AML-193 (cell line): ENCODE data around the gene STK39.
A peak's percentile ranks its signal among the peaks of the same experiment; 100 is the strongest.

Experiments used
- DNase-seq, 2 experiments: peaks; one replicate each; lab custom pipeline; 2025; lab: John Stamatoyannopoulos, UW

The STK39 gene

GRCh38 chr2:168183308-168183997, 63.9 kb downstream of the STK39 start:
- no peak for DNase-seq

- no peak for DNase-seq
These were observed 64.7 kb downstream of the STK39 start for GRCh38 chr2:168182550-168183249.

- DNase-seq, result no peak
These were observed 65.6 kb downstream of the STK39 start for GRCh38 chr2:168181825-168182224.

- DNase-seq, result no peak
These were observed 66.5 kb downstream of the STK39 start for GRCh38 chr2:168180914-168181313.

GRCh38 chr2:168180483-168180882, 66.9 kb downstream of the STK39 start:
- no peak for DNase-seq

- DNase-seq, result no peak
These were observed 67.8 kb downstream of the STK39 start for GRCh38 chr2:168179592-168179991.

GRCh38 chr2:168178520-168179324, 68.7 kb downstream of the STK39 start:
- no peak for DNase-seq

GRCh38 chr2:168176402-168176801, 71.0 kb downstream of the STK39 start:
- DNase-seq, result no peak

GRCh38 chr2:168175469-168175868, 71.9 kb downstream of the STK39 start:
- DNase-seq, result no peak

- peak; percentile 51 to 68 for DNase-seq
These were observed 72.6 kb downstream of the STK39 start for GRCh38 chr2:168174756-168175155.

- DNase-seq, result no peak
These were observed 75.3 kb downstream of the STK39 start for GRCh38 chr2:168172071-168172470.

- no peak for DNase-seq
These were observed 76.2 kb downstream of the STK39 start for GRCh38 chr2:168171059-168171762.

- no peak for DNase-seq
These were observed 78.2 kb downstream of the STK39 start for GRCh38 chr2:168169097-168169745.

- no peak for DNase-seq
These were observed 79.7 kb downstream of the STK39 start for GRCh38 chr2:168167511-168168263.

GRCh38 chr2:168166902-168167510, 80.4 kb downstream of the STK39 start:
- DNase-seq, result no peak

- no peak for DNase-seq
These were observed 81.2 kb downstream of the STK39 start for GRCh38 chr2:168165985-168166901.

- no peak for DNase-seq
These were observed 82.0 kb downstream of the STK39 start for GRCh38 chr2:168165397-168165796.

- peak; percentile 18 to 39 for DNase-seq
These were observed 86.5 kb downstream of the STK39 start for GRCh38 chr2:168160897-168161296.
